ENCODE results near the gene USP19. TPM values are rescaled to one million over a fixed set of nuclear protein-coding genes. Genes with fewer than 3 reads are reported as not detected.

USP19 gene
- 87.3 and 89.9 TPM in 2 replicates for total RNA-seq
- 37.2 TPM for total RNA-seq (2013)
- polyA plus RNA-seq: 56.3 and 73.5 TPM in 2 replicates
- 42.5 and 53.2 TPM in 2 replicates for polyA minus RNA-seq

- under 1% methylated on average over 70 of the region's 70 CpGs for WGBS (ENCODE audit: insufficient coverage)
- peak within 1 kb of the TSS; percentile 88 for H3K4me2 ChIP-seq (replicated peaks; ENCODE audit: low read depth, low read length, poor library complexity, severe bottlenecking)
Observed at GRCh38 chr3:49120438-49121131, at the start of gene USP19. Gene USP19 (minus strand): TSS chr3:49120823. CDS start chr3:49119145, 1,678 bp downstream.

More at GRCh38 chr3:49120438-49121131, at the start of gene USP19:
- H3K9me3 ChIP-seq (ENCODE audit: control extremely low read depth in 1 of 3, control insufficient read depth in 2 of 3, insufficient read depth in 1 of 3, low read length in 2 of 3): peaks cover 0 to 5% (median 0%) of the 10 kb centered on the region in 3 donors
- H3K27me3 ChIP-seq (replicated peaks in 1 of 4; ENCODE audit: control extremely low read depth in 1 of 4, control insufficient read depth in 3 of 4, insufficient read depth in 4 of 4, low read length in 3 of 4): no peaks in the 10 kb centered on the region
- no peak for TF ChIP-seq EZH2 (IDR thresholded peaks at IDR 0.05; ENCODE audit: borderline replicate concordance, insufficient read depth, low read depth, low read length, poor library complexity, severe bottlenecking)
- no peak for TF ChIP-seq CTCF (IDR thresholded peaks at IDR 0.05)
- no peaks in the 10 kb centered on the region for H3K9me3 Mint-ChIP-seq (ENCODE audit: insufficient read depth)
- peak within 1 kb of the TSS; percentile 82 to 92 for H3K27ac ChIP-seq (ENCODE audit: low read length in 2 of 2)
- H2AFZ ChIP-seq (ENCODE audit: insufficient read depth, low read depth, low read length, poor library complexity, severe bottlenecking): peak within 1 kb of the TSS; percentile 88
- H3K27ac Mint-ChIP-seq: peak within 1 kb of the TSS; percentile 89
- H3K4me1 ChIP-seq (ENCODE audit: control insufficient read depth in 2 of 2, insufficient read depth in 2 of 2, low read length in 2 of 2): peaks cover 12 to 21% of the 10 kb centered on the region in 2 donors
- intact Hi-C loops (cut with micrococcal nuclease): loop anchor here (1.0 to 5.0 kb wide), 5 partner anchors 16 to 552 kb away; partner anchors contain the start of genes APEH, CCDC71, QARS1 and QRICH1
- H3K4me3 Mint-ChIP-seq: peak within 1 kb of the TSS; percentile 88
- H3K36me3 ChIP-seq (replicated peaks in 1 of 2; ENCODE audit: control extremely low read depth in 1 of 2, control insufficient read depth in 1 of 2, extremely low read depth in 1 of 2, insufficient read depth in 2 of 2, low read length in 1 of 2): peaks cover 0 to 35% of the 10 kb centered on the region in 2 experiments
- H3K4me1 Mint-ChIP-seq: peaks cover 15% of the 10 kb centered on the region
- peak within 1 kb of the TSS; percentile 67 to 85 (median 74) for H3K4me3 ChIP-seq (ENCODE audit: control extremely low read depth in 1 of 5, extremely low read depth in 1 of 5, insufficient read depth in 1 of 5, low read depth in 2 of 5, low read length in 4 of 5)
- H3K27me3 Mint-ChIP-seq: no peaks in the 10 kb centered on the region
- H4K20me1 ChIP-seq (ENCODE audit: control insufficient read depth, insufficient read depth, low read length, poor library complexity, severe bottlenecking): peaks cover 7% of the 10 kb centered on the region
- ATAC-seq (ENCODE audit: low read depth): peak; percentile 95
- ChIA-PET POLR2A (interaction anchor here (0.5 to 2.6 kb wide), 14 partner anchors 9 to 1221 kb away, joined by 3 to 32 read pairs (median 4); partner anchors contain the start of genes CCDC71, DALRD3, KLHDC8B and NDUFAF3), CTCF (interaction anchor here (0.6 to 1.8 kb wide), 6 partner anchors 19 to 133 kb away, joined by 3 to 14 read pairs (median 5); partner anchors contain the start of genes CCDC71, QRICH1 and WDR6)
- H3K79me2 ChIP-seq (ENCODE audit: control insufficient read depth, insufficient read depth, low read length): peaks cover 34% of the 10 kb centered on the region
- DNase-seq: peak; percentile 97
- H3K9ac ChIP-seq (ENCODE audit: low read length): peak within 1 kb of the TSS; percentile 90
